KMS-11 (cell line): ENCODE measurements around the gene SART3.

Source experiments
- H2AFZ ChIP-seq: fragments of 200-600 bp; sonication (generic); 2 replicates; pipeline ENCODE4 v1.6.1; 2016; ENCODE audit warnings: antibody characterized with exemption, mixed run types, low read depth
- H3K27ac ChIP-seq: fragments of 200-600 bp; sonication (generic); 2 replicates; pipeline ENCODE4 v1.6.1; 2016; ENCODE audit warnings: mild to moderate bottlenecking, mixed run types
- H3K27me3 ChIP-seq: fragments of 200-600 bp; sonication (generic); 2 replicates; pipeline ENCODE4 v1.6.1; 2017; ENCODE audit warnings: mild to moderate bottlenecking, low read depth, mixed run types, moderate library complexity; ENCODE audit not compliant: insufficient read depth
- H3K36me3 ChIP-seq: fragments of 200-600 bp; sonication (generic); 2 replicates; pipeline ENCODE4 v1.6.1; 2017; ENCODE audit warnings: mild to moderate bottlenecking, mixed run types; ENCODE audit not compliant: insufficient read depth
- H3K4me1 ChIP-seq: fragments of 200-600 bp; sonication (generic); 2 replicates; pipeline ENCODE4 v1.6.1; 2016; ENCODE audit warnings: mild to moderate bottlenecking, low read depth, mixed run types; ENCODE audit not compliant: poor library complexity, severe bottlenecking
- H3K4me2 ChIP-seq: fragments of 200-600 bp; sonication (generic); 2 replicates; pipeline ENCODE4 v1.7.0; 2016; ENCODE audit warnings: mild to moderate bottlenecking, mixed run types
- H3K4me3 ChIP-seq: fragments of 200-600 bp; sonication (generic); IDR thresholded peaks from 2 replicates; pipeline ENCODE4 v1.6.1; 2017; ENCODE audit warnings: low read depth, low read length, mixed read lengths; ENCODE audit not compliant: insufficient read depth
- H3K79me2 ChIP-seq: fragments of 200-600 bp; sonication (generic); 2 replicates; pipeline ENCODE4 v1.6.1; 2016; ENCODE audit warnings: low read depth, mixed run types; ENCODE audit not compliant: insufficient read depth
- H3K9ac ChIP-seq: fragments of 200-600 bp; sonication (generic); 2 replicates; pipeline ENCODE4 v1.6.1; 2016; ENCODE audit warnings: mild to moderate bottlenecking, mixed run types
- H4K20me1 ChIP-seq: fragments of 200-600 bp; sonication (generic); 2 replicates; pipeline ENCODE4 v1.6.1; 2016; ENCODE audit warnings: mild to moderate bottlenecking, mixed run types; ENCODE audit not compliant: insufficient read depth
- CTCF ChIP-seq: fragments of 200-600 bp; sonication (generic); conservative IDR thresholded peaks from 2 replicates; pipeline ENCODE4 v1.6.1; 2017; ENCODE audit warnings: low read depth, mild to moderate bottlenecking, antibody characterized with exemption, low read length, moderate library complexity, mixed read lengths

Gene SART3

GRCh38 chr12:108565146-108565545 lies 4.2 kb upstream of the SART3 start:
- no peak overlapping the region for H3K4me3 ChIP-seq
- H3K27ac ChIP-seq: peak overlapping the region; percentile 94
- peaks cover 23% of the 10 kb centered on the region; the same call in 1 of the 2 replicates for H3K79me2 ChIP-seq
- H3K4me2 ChIP-seq: peak overlapping the region; percentile 99
- H3K9ac ChIP-seq: peak overlapping the region; percentile 51; the same call in 1 of the 2 replicates
- no peaks in the 10 kb centered on the region for H4K20me1 ChIP-seq
- no peak overlapping the region for H2AFZ ChIP-seq
- no peaks in the 10 kb centered on the region for H3K27me3 ChIP-seq
- H3K4me1 ChIP-seq: peaks cover 63% of the 10 kb centered on the region
- TF ChIP-seq CTCF: no peak
- H3K36me3 ChIP-seq: no peaks in the 10 kb centered on the region

GRCh38 chr12:108564724-108565123 lies 3.8 kb upstream of the SART3 start:
- H4K20me1 ChIP-seq: no peaks in the 10 kb centered on the region
- no peak for TF ChIP-seq CTCF
- H3K36me3 ChIP-seq: no peaks in the 10 kb centered on the region
- peak overlapping the region; percentile 51; the same call in 1 of the 2 replicates for H3K9ac ChIP-seq
- H3K27ac ChIP-seq: peak overlapping the region; percentile 94
- H3K4me3 ChIP-seq: no peak overlapping the region
- peaks cover 61% of the 10 kb centered on the region for H3K4me1 ChIP-seq
- H3K79me2 ChIP-seq: peaks cover 27% of the 10 kb centered on the region; the same call in 1 of the 2 replicates
- H3K27me3 ChIP-seq: no peaks in the 10 kb centered on the region
- H3K4me2 ChIP-seq: peak overlapping the region; percentile 99
- no peak overlapping the region for H2AFZ ChIP-seq

- H3K4me1 ChIP-seq: peaks cover 62% of the 10 kb centered on the region
- no peaks in the 10 kb centered on the region for H3K27me3 ChIP-seq
- H2AFZ ChIP-seq: no peak overlapping the region
- H3K9ac ChIP-seq: peak overlapping the region; percentile 75; the same call in 1 of the 2 replicates
- peaks cover 37% of the 10 kb centered on the region for H3K79me2 ChIP-seq
- no peaks in the 10 kb centered on the region for H3K36me3 ChIP-seq
- no peak overlapping the region for H3K4me3 ChIP-seq
- no peak; the same call in 1 of the 2 replicates for TF ChIP-seq CTCF
- H4K20me1 ChIP-seq: no peaks in the 10 kb centered on the region
- H3K4me2 ChIP-seq: peak overlapping the region; percentile 99
- peak overlapping the region; percentile 94 for H3K27ac ChIP-seq
Measured at GRCh38 chr12:108563804-108564151, 2.8 kb upstream of the SART3 start.

- no peaks in the 10 kb centered on the region for H3K36me3 ChIP-seq
- peak overlapping the region; percentile 99 for H3K4me2 ChIP-seq
- peak; percentile 64 for TF ChIP-seq CTCF
- peaks cover 42% of the 10 kb centered on the region for H3K79me2 ChIP-seq
- H4K20me1 ChIP-seq: no peaks in the 10 kb centered on the region
- H3K9ac ChIP-seq: peak overlapping the region; percentile 75
- no peak overlapping the region for H2AFZ ChIP-seq
- H3K4me3 ChIP-seq: no peak overlapping the region
- peak overlapping the region; percentile 94 for H3K27ac ChIP-seq
- no peaks in the 10 kb centered on the region for H3K27me3 ChIP-seq
- H3K4me1 ChIP-seq: peaks cover 60% of the 10 kb centered on the region
Measured at GRCh38 chr12:108563136-108563803, 2.3 kb upstream of the SART3 start.
